SK-N-SH treated with all-trans-retinoic acid at 6 μM for 48 hours (cell line): ENCODE results near the gene TNIP1.

ENCODE experiments used
- ATAC-seq: fragments of 200-7000 bp; cut with Tn5 transposase; 3 replicates; pipeline ENCODE4 v1.9.1; 2020; ENCODE audit warnings: mild to moderate bottlenecking, moderate library complexity
- ARNTL ChIP-seq: fragments of 450-650 bp; formaldehyde crosslinking; IDR thresholded peaks from 2 replicates; pipeline ENCODE4 v1.5.0; 2020; ENCODE audit warnings: low read depth, mild to moderate bottlenecking, moderate library complexity, borderline replicate concordance
- BACH2 ChIP-seq: fragments of 250-450 bp; sonication (Bioruptor Pico); IDR thresholded peaks from 2 replicates; pipeline ENCODE4 v1.9.0; 2021; ENCODE audit warnings: mild to moderate bottlenecking, borderline replicate concordance
- CREB5 ChIP-seq: fragments of 250-450 bp; sonication (Bioruptor Pico); IDR thresholded peaks from 2 replicates; pipeline ENCODE4 v1.5.1; 2020; ENCODE audit warnings: low read depth, mild to moderate bottlenecking, moderate library complexity
- CSDC2 ChIP-seq: fragments of 250-450 bp; sonication (Bioruptor Pico); IDR thresholded peaks from 2 replicates; pipeline ENCODE4 v1.5.0; 2020; ENCODE audit warnings: mild to moderate bottlenecking, moderate library complexity
- ESRRG ChIP-seq: fragments of 250-450 bp; sonication (Bioruptor Pico); IDR thresholded peaks from 2 replicates; pipeline ENCODE4 v1.6.1; 2021; ENCODE audit warnings: mild to moderate bottlenecking
- ISL1 ChIP-seq: fragments of 250-450 bp; sonication (Bioruptor Pico); IDR thresholded peaks from 2 replicates; pipeline ENCODE4 v2.1.2; 2022; ENCODE audit warnings: mild to moderate bottlenecking, moderate library complexity
- OSR1 ChIP-seq: fragments of 250-450 bp; sonication (Bioruptor Pico); IDR thresholded peaks from 2 replicates; pipeline ENCODE4 v1.8.0; 2022; ENCODE audit warnings: moderate library complexity, mild to moderate bottlenecking, inconsistent platforms
- PATZ1 ChIP-seq: fragments of 250-450 bp; sonication (Bioruptor Pico); IDR thresholded peaks from 2 replicates; pipeline ENCODE4 v1.8.0; 2020; ENCODE audit warnings: mild to moderate bottlenecking, moderate library complexity, borderline replicate concordance
- POU6F1 ChIP-seq: fragments of 250-450 bp; sonication (Bioruptor Pico); IDR thresholded peaks from 2 replicates; pipeline ENCODE4 v1.8.0; 2021; ENCODE audit warnings: low read depth, mild to moderate bottlenecking, moderate library complexity, borderline replicate concordance
- PPARA ChIP-seq: fragments of 250-450 bp; sonication (Bioruptor Pico); IDR thresholded peaks from 2 replicates; pipeline ENCODE4 v1.5.0; 2020; ENCODE audit warnings: mild to moderate bottlenecking, borderline replicate concordance
- RARB ChIP-seq: fragments of 250-450 bp; sonication (Bioruptor Pico); IDR thresholded peaks from 2 replicates; pipeline ENCODE4 v1.8.0; 2021; ENCODE audit warnings: mild to moderate bottlenecking, moderate library complexity
- SNAI2 ChIP-seq: fragments of 250-450 bp; sonication (Bioruptor Pico); IDR thresholded peaks from 2 replicates; pipeline ENCODE4 v1.5.0; 2020; ENCODE audit warnings: mild to moderate bottlenecking, moderate library complexity
- TOX ChIP-seq: fragments of 250-450 bp; sonication (Bioruptor Pico); IDR thresholded peaks from 2 replicates; pipeline ENCODE4 v1.8.0; 2021; ENCODE audit warnings: mild to moderate bottlenecking, moderate library complexity, borderline replicate concordance
- TSHZ2 ChIP-seq: fragments of 250-450 bp; sonication (Bioruptor Pico); IDR thresholded peaks from 2 replicates; pipeline ENCODE4 v1.5.0; 2020; ENCODE audit warnings: mild to moderate bottlenecking, moderate library complexity
- ZC3H10 ChIP-seq: fragments of 250-450 bp; sonication (Bioruptor Pico); IDR thresholded peaks from 2 replicates; pipeline ENCODE4 v1.5.1; 2021; ENCODE audit warnings: mild to moderate bottlenecking, moderate library complexity
- ZFP3 ChIP-seq: fragments of 250-450 bp; sonication (Bioruptor Pico); IDR thresholded peaks from 2 replicates; pipeline ENCODE4 v1.5.0; 2020; ENCODE audit warnings: mild to moderate bottlenecking, moderate library complexity
- ZFP30 ChIP-seq: fragments of 450-650 bp; formaldehyde crosslinking; IDR thresholded peaks from 2 replicates; pipeline ENCODE4 v1.5.0; 2022; ENCODE audit warnings: mild to moderate bottlenecking, moderate library complexity
- ZNF565 ChIP-seq: fragments of 450-650 bp; formaldehyde crosslinking; conservative IDR thresholded peaks from 2 replicates; pipeline ENCODE4 v1.5.0; 2020; ENCODE audit warnings: low read depth, mild to moderate bottlenecking, moderate library complexity
- ZNF70 ChIP-seq: fragments of 450-650 bp; formaldehyde crosslinking; IDR thresholded peaks from 2 replicates; pipeline ENCODE4 v1.5.0; 2020; ENCODE audit warnings: mild to moderate bottlenecking, moderate library complexity
- ZNF8 ChIP-seq: fragments of 450-650 bp; formaldehyde crosslinking; IDR thresholded peaks from 2 replicates; pipeline ENCODE4 v1.5.0; 2020; ENCODE audit warnings: mild to moderate bottlenecking, moderate library complexity

The TNIP1 gene

GRCh38 chr5:151085517-151086041 lies 4.7 kb upstream of the TNIP1 start (continued):
- TF ChIP-seq POU6F1 (CRISPR knock-in tag) (no peak), ESRRG (CRISPR knock-in tag) (no peak)

- TF ChIP-seq CSDC2 (CRISPR knock-in tag) (no peak), ZFP3 (CRISPR knock-in tag) (no peak), ZNF8 (no peak), ISL1 (CRISPR knock-in tag) (no peak), PPARA (no peak), RARB (CRISPR knock-in tag) (no peak), ZNF565 (CRISPR knock-in tag) (no peak), OSR1 (no peak), SNAI2 (CRISPR knock-in tag) (no peak), BACH2 (CRISPR knock-in tag) (no peak), TSHZ2 (CRISPR knock-in tag) (no peak), CREB5 (CRISPR knock-in tag) (no peak), ARNTL (CRISPR knock-in tag) (no peak), TOX (CRISPR knock-in tag) (no peak), ZC3H10 (CRISPR knock-in tag) (no peak), ZFP30 (CRISPR knock-in tag) (no peak), PATZ1 (CRISPR knock-in tag) (no peak)
- no peak for ATAC-seq
These were observed 3.5 kb upstream of the TNIP1 start for GRCh38 chr5:151084363-151084762.

- ATAC-seq: no peak
- no peak for TF ChIP-seq ZNF70 (CRISPR knock-in tag)
- no peak for TF ChIP-seq ZC3H10 (CRISPR knock-in tag)
- no peak for TF ChIP-seq OSR1
- no peak for TF ChIP-seq ZFP3 (CRISPR knock-in tag)
- TF ChIP-seq ZFP30 (CRISPR knock-in tag): no peak
- TF ChIP-seq TOX (CRISPR knock-in tag): no peak
- no peak for TF ChIP-seq POU6F1 (CRISPR knock-in tag)
- TF ChIP-seq ZNF8: no peak
- no peak for TF ChIP-seq TSHZ2 (CRISPR knock-in tag)
- TF ChIP-seq BACH2 (CRISPR knock-in tag): no peak
These were observed 2.3 kb upstream of the TNIP1 start for GRCh38 chr5:151083081-151083676.
